Small intestine (tissue), 16 donors: ENCODE data around the gene PRMT5. TPM values are rescaled to one million over a fixed set of nuclear protein-coding genes. Genes with fewer than 3 reads are reported as not detected.
A peak's percentile ranks its signal among the peaks of the same experiment; 100 is the strongest.

Experiments used
- DNase-seq, 2 donors: peaks; one replicate each; pipeline versions ENCODE4 v3.0.0 to v3.0.0-alpha.2; 2013
- FAIRE-seq: peaks from 2 replicates; lab custom pipeline; 2012; peaks lifted over from hg19 to GRCh38; lab: Jason Lieb, UNC
- H3K27ac ChIP-seq, 3 donors: one replicate each; pipeline ENCODE4 v1.5.1; 2013; ENCODE audit warnings: low read length in 2 of 3, mild to moderate bottlenecking in 2 of 3, control low read depth in 1 of 3, inconsistent platforms in 1 of 3, low read depth in 1 of 3, moderate library complexity in 1 of 3
- H3K27me3 ChIP-seq, 3 donors: one replicate each; pipeline ENCODE4 v1.6.1; 2013; ENCODE audit warnings: low read length in 3 of 3, inconsistent platforms in 1 of 3; ENCODE audit not compliant: control insufficient read depth in 3 of 3, insufficient read depth in 3 of 3
- H3K36me3 ChIP-seq, 3 donors: one replicate each; pipeline ENCODE4 v1.6.1; 2013; ENCODE audit warnings: low read length in 3 of 3, inconsistent platforms in 1 of 3, low read depth in 1 of 3, mild to moderate bottlenecking in 1 of 3, moderate library complexity in 1 of 3; ENCODE audit not compliant: control insufficient read depth in 3 of 3, insufficient read depth in 2 of 3
- H3K4me1 ChIP-seq, 3 donors: one replicate each; pipeline ENCODE4 v1.6.1; 2013; ENCODE audit warnings: low read length in 2 of 3, inconsistent platforms in 1 of 3, low read depth in 1 of 3, mild to moderate bottlenecking in 1 of 3, moderate library complexity in 1 of 3; ENCODE audit not compliant: control insufficient read depth in 3 of 3, insufficient read depth in 2 of 3
- H3K4me3 ChIP-seq, 3 donors: one replicate each; pipeline ENCODE4 v1.5.1; 2013; ENCODE audit warnings: low read length in 3 of 3, control low read depth in 1 of 3, inconsistent platforms in 1 of 3, low read depth in 1 of 3, mild to moderate bottlenecking in 1 of 3, moderate library complexity in 1 of 3
- H3K9me3 ChIP-seq, 2 donors: one replicate each; pipeline ENCODE4 v1.6.1; 2013; ENCODE audit warnings: low read depth in 1 of 2, low read length in 1 of 2; ENCODE audit not compliant: control insufficient read depth in 2 of 2, insufficient read depth in 1 of 2
- WGBS, 3 donors: extraction: QIAGEN DNeasy Blood & Tissue Kit; methylation state at CpG; one replicate each; pipeline ENCODE4 v1.1.7; 2013; 5-methylcytosine and 5-hydroxymethylcytosine counted together
- long read RNA-seq, 10 donors: transcript quantifications; one replicate each; lab custom pipeline, GENCODE V29; 2026
- polyA plus RNA-seq, 4 donors: library from polyadenylated mRNA; stranded (reverse) in 3 of 4; unstranded in 1 of 4; fragments of 200-250 nt in 3 of 4; fragments of 120-200 nt in 1 of 4; gene quantifications; one replicate each; pipeline versions ENCODE4 v1.2.1 to v1.2.3, GENCODE V29; 2013
- donor health status: healthy with polysubstance abuse.
- donor health status: control.
- donor health status: control.
- donor health status: Bipolar disorder and iron deficiency.
- donor health status: healthy.

The PRMT5 gene
- 10 to 100 TPM; 13.4 to 58.7 (median 36.4) TPM for polyA plus RNA-seq
- long read RNA-seq, donor 1: 0 reads
- long read RNA-seq, donor 2, partial matches to known transcripts: 0 of 3 reads
- long read RNA-seq, donor 2, other reads (novel, unspliced or antisense): 0 of 3 reads
- long read RNA-seq, donor 3, partial matches to known transcripts: 0 of 1 reads
- long read RNA-seq, donor 3, other reads (novel, unspliced or antisense): 0 of 1 reads
- long read RNA-seq, donor 4: 0 reads
- long read RNA-seq, donor 5: 0 reads
- long read RNA-seq, donor 6, partial matches to known transcripts: 0 of 3 reads
- long read RNA-seq, donor 6, other reads (novel, unspliced or antisense): 0 of 3 reads
- long read RNA-seq, donor 7: 0 reads
- long read RNA-seq, donor 8, partial matches to known transcripts: 0 of 1 reads
- long read RNA-seq, donor 8, other reads (novel, unspliced or antisense): 0 of 1 reads
- long read RNA-seq, donor 9, partial matches to known transcripts: 0 of 1 reads
- long read RNA-seq, donor 9, other reads (novel, unspliced or antisense): 0 of 1 reads
- long read RNA-seq, donor 10, transcript PRMT5-202 (17 exons, 2,531 nt): major isoform, 13 of 15 reads
- long read RNA-seq, donor 10, partial matches to known transcripts: 0 of 15 reads
- long read RNA-seq, donor 10, other reads (novel, unspliced or antisense): 0 of 15 reads

DNA sequence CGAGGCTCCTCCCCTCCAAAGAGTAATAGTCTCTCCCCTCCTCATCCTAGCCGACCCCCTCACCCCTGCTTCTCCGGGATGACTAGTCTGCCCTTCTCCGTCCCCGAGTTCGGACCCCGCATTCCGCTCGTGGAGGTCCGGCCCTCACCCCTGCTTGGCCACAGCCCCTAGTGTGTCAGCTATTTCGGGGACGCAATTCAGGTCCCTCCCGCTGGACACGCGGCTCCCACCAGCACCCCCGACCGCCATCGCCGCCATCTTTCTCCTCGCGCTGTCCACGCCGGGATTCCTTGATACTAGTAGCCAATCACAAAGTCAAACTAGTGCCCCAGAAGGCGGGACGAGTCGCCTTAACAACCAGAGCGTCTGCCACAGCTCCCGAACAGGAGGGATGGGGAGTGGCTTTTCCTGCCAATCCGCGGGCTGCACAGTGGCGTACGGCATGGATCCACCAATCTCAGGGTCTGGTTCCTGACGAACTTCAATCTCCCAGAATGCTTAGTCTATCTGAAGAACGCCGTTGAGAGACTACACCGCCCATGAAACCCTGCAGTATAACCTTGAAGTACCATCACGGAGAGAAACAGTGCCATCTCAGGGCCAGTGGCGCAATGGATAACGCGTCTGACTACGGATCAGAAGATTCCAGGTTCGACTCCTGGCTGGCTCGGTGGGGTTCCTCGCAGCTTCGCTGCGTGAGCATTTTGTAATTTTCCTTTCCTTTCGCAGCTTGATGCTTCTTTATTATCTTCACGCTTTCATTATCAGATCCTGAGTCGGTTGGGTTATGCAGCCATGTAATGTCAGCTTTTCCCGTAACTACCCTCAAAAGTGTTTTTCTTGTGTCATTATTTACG lies at the start of gene PRMT5:
Gene PRMT5 (minus strand): TSS at position 273 of the 857 bp plus-strand sequence. CDS start 15 bp downstream, at position 258.
- 0% methylated on average over 51 of the region's 51 CpGs for WGBS, 3 donors
- Histone ChIP-seq H3K9me3 (no peaks in the 10 kb centered on the region), H3K27me3 (no peaks in the 10 kb centered on the region), H3K4me1 (peaks cover 0 to 28% (median 4%) of the 10 kb centered on the region in 3 donors), H3K36me3 (peaks cover 0 to 23% (median 4%) of the 10 kb centered on the region in 3 donors), H3K4me3 (peak within 1 kb of the TSS; percentile 64 to 94 (median 82)), H3K27ac (peak within 1 kb of the TSS; percentile 59 to 94 (median 91))
- DNase-seq (peak; percentile 100), FAIRE-seq (no peak)

DNA sequence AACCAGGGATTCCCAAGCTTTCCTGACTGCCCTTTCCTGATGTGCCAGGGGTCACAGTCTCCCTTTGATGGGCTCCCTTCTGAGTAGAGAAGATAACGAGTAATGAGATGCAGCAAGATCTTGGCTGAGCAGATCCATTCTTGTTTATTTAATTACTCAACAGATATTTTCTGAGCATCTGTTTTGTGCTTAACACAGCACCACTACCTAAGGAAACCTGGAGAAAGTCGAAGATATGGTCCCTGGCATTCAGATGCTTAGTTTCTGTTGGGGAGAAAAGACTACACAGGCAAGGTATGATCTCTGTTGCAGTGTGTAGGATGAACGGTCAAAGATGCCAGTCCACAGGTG lies 49.3 kb upstream of the PRMT5 start:
- peaks cover 10 to 61% (median 14%) of the 10 kb centered on the region in 3 donors for H3K4me1 ChIP-seq

DNA sequence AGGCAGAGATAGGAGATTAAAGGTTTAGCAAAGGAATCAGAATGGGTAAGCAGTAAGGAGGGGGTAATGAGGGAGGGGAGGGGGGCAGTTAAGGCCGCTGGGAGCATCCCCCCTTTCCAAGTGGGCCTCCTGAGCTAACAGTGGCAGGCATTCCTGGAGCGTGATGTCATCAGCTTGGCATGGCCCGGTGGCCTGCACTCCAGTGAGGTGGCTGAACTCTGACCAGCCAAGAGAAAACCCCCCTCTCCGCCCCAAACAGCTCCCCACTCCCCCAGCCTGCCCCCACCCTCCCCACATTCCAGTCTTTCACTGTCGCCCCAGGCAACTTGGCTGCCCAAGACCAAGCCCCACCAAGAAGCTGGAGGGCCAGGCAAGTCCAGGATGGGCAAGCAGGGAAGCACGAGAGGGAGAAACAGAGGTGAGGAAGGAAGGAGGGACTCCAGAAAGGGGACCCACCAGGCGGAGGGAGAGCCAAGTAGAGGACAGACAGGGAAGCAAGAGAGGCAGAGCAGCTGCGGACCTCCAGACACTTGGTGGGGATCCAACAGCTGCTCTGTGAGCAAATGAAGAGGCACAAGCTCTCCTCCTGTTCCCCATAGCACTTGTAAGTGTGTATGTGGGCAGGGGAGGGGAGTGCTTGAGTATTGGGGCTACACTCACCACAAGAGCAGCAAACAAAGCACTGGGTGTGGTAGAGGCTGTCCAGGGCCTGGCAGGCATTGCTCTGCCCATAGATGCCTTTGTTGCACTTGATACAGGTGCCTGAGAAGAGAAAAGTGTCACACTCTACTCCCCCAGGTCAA lies 48.7 kb upstream of the PRMT5 start:
- Histone ChIP-seq H3K27ac (peak overlapping the region; percentile 52 to 95 (median 60)), H3K4me1 (peaks cover 10 to 61% (median 14%) of the 10 kb centered on the region in 3 donors), H3K36me3 (peaks cover 0 to 41% (median 0%) of the 10 kb centered on the region in 3 donors), H3K27me3 (peaks cover 0 to 14% (median 0%) of the 10 kb centered on the region in 3 donors), H3K4me3 (peak overlapping the region in 1 of 3 donors; percentile 21), H3K9me3 (no peaks in the 10 kb centered on the region)
- 22 to 46% (median 23%) methylated on average over 7 to 8 of the region's 8 CpGs for WGBS, 3 donors
- FAIRE-seq (no peak), DNase-seq (peak; percentile 69 to 93)

More for the DNA sequence above, 49.3 kb upstream of the PRMT5 start:
- DNase-seq: no peak
- Histone ChIP-seq H3K9me3 (no peaks in the 10 kb centered on the region), H3K27me3 (peaks cover 0 to 14% (median 0%) of the 10 kb centered on the region in 3 donors), H3K4me3 (no peak overlapping the region), H3K36me3 (peaks cover 0 to 35% (median 0%) of the 10 kb centered on the region in 3 donors), H3K27ac (peak overlapping the region in 2 of 3 donors; percentile 52 to 95)
- FAIRE-seq: no peak
- 26 to 56% (median 47%) methylated on average over 3 of the region's 3 CpGs for WGBS, 3 donors

DNA sequence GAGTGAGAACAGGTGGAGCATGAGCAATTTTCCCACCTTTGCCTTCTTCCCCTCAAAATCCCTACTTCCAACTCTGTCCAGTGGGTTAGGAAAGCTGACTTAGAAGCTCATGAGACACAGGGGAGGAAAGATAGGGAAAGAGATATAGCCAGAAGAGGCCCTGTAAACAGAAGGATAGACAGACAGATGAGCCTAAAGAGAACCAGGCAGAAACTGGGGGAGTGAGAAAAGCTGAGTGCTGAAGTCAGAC lies 48.2 kb upstream of the PRMT5 start:
- Histone ChIP-seq H3K27me3 (peaks cover 0 to 14% (median 0%) of the 10 kb centered on the region in 3 donors), H3K9me3 (no peaks in the 10 kb centered on the region), H3K36me3 (peaks cover 0 to 45% (median 0%) of the 10 kb centered on the region in 3 donors), H3K4me1 (peaks cover 10 to 61% (median 14%) of the 10 kb centered on the region in 3 donors), H3K27ac (peak overlapping the region; percentile 46 to 81 (median 60)), H3K4me3 (no peak overlapping the region)
- no peak for DNase-seq
- FAIRE-seq: no peak

DNA sequence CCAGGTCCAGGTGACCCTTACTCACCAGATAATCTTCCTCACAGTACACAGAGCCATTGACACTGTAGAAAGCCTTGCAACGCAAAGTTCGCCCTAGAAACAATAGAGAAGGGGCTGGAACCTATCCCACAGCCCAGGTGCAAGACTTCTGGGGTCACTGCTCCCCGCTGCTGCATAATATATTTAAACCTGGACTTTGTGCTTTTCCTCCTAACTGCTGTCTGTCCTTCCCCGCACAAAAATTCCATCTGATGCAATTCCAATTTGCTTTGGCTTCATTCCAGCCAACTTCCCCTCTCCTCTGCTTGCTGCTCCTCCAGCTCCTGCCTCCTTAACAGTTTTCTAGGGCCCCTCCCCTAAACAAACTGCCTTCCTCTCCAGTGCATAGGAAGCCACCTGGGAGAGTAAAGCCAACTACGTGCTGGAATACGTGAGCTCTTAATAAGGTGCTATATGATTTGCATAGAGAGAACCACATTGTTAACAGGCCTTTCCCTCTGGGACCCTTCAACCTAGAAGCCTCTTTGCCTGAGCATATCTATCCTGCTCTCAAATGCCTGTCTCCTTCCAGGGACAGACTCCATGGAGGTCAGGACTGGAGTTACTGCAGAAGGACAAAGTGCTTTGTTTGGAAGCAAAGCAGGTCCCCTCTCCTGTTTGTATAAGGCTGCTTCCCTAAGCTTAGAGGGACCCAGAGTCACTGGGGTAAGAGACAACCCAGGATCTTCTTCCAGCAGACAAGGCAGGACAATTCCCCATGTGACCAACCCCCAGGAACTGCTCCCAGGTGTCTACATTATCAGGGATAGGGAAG lies 47.7 kb upstream of the PRMT5 start:
- FAIRE-seq (no peak), DNase-seq (peak; percentile 78 to 93)
- H3K27me3 ChIP-seq: peaks cover 0 to 10% (median 0%) of the 10 kb centered on the region in 3 donors
- no peaks in the 10 kb centered on the region for H3K9me3 ChIP-seq
- H3K4me3 ChIP-seq: no peak overlapping the region
- peaks cover 9 to 57% (median 14%) of the 10 kb centered on the region in 3 donors for H3K4me1 ChIP-seq
- H3K36me3 ChIP-seq: peaks cover 0 to 50% (median 0%) of the 10 kb centered on the region in 3 donors
- WGBS, 3 donors: 9 to 43% (median 16%) methylated on average over 6 of the region's 6 CpGs
- peak overlapping the region; percentile 46 to 81 (median 60) for H3K27ac ChIP-seq

DNA sequence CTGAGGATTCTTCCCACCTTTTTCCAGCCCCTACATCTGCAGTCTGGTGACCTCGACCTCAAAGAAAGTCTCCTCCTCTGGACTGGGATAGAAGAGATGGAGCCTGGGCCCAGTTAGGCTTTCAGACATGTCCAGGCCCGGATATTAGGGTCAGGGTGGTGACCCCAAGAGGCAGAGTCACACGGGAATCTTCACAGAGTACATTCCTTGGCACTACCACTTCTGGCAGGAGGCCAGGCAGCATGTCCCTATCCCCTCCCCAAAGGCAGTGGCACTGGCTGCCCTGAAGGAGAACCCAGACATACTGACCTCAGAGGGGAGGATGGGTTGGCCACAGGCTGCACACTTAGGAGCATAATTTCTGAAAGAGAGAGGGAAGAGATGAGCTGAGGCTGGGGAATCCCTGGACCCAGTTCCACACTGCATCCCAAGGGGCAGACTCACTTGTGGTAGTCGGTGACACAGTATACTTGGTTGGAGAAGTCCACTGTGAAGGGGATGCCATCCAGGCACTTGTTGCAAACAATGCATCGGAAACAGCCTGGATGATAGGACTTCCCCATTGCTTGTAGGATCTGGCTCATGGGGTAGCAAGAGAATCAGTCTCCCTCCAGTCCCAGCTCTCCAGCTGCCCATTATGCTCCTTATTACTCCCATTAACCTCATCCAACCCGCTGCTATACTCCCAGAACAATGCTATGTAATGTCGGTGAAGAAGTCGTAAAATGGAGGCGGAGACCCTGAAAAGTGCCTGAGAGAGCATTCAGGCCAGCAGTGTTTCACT lies 45.5 kb upstream of the PRMT5 start:
- H3K27ac ChIP-seq: no peak overlapping the region
- H3K36me3 ChIP-seq: peaks cover 0 to 52% (median 0%) of the 10 kb centered on the region in 3 donors
- H3K4me1 ChIP-seq: peaks cover 7 to 46% (median 9%) of the 10 kb centered on the region in 3 donors
- FAIRE-seq (no peak), DNase-seq (no peak)
- H3K4me3 ChIP-seq: no peak overlapping the region
- H3K9me3 ChIP-seq: no peaks in the 10 kb centered on the region
- no peaks in the 10 kb centered on the region for H3K27me3 ChIP-seq
- WGBS, 3 donors: 51 to 70% (median 56%) methylated on average over 9 of the region's 9 CpGs
